Peyer's patch (tissue), 4 donors: ENCODE results near the gene PPP6R3. TPM values are rescaled to one million over a fixed set of nuclear protein-coding genes. Genes with fewer than 3 reads are reported as not detected.
A peak's percentile ranks its signal among the peaks of the same experiment; 100 is the strongest.
"Not testable (repeated sequence)": the region's sequence is repeated elsewhere in the genome, so short reads cannot be mapped to it uniquely, and the experiment has no call there.

Experiments
- DNase-seq, 3 donors: peaks; one replicate each; pipeline ENCODE4 v3.0.0-alpha.2; 2017 to 2019
- H3K27ac ChIP-seq, 4 donors: fragments of 200-600 bp; sonication (generic); one replicate each; pipeline ENCODE4 v1.5.1; 2016 to 2019
- H3K27me3 ChIP-seq, 2 donors: fragments of 200-600 bp; sonication (generic); one replicate each; pipeline ENCODE4 v1.5.1; 2019
- H3K36me3 ChIP-seq, 3 donors: fragments of 200-600 bp; sonication (generic); one replicate each; pipeline ENCODE4 v1.5.1; 2016 to 2019
- H3K4me1 ChIP-seq, 4 donors: fragments of 200-600 bp; sonication (generic); one replicate each; pipeline ENCODE4 v1.5.1; 2016 to 2019
- H3K4me3 ChIP-seq, 4 donors: fragments of 200-600 bp; sonication (generic); 1 replicate in 3 of 4; 2 replicates in 1 of 4; pipeline ENCODE4 v1.5.1; 2016 to 2019; ENCODE audit warnings: mild to moderate bottlenecking in 1 of 4
- H3K9me3 ChIP-seq, 4 donors: fragments of 200-600 bp; sonication (generic); one replicate each; pipeline ENCODE4 v1.5.1; 2016 to 2019; ENCODE audit warnings: mild to moderate bottlenecking in 1 of 4
- POLR2A ChIP-seq, 2 donors: fragments of 450-650 bp; IDR thresholded peaks; one replicate each; pipeline ENCODE4 v1.5.1; 2017; ENCODE audit warnings: antibody characterized with exemption in 2 of 2, mild to moderate bottlenecking in 2 of 2, moderate library complexity in 2 of 2
- total RNA-seq, 4 donors: library from RNA; depleted of rRNA; stranded (reverse); fragments of >200 nt; gene quantifications; one replicate each; pipeline ENCODE4 v1.1.0, GENCODE V29; 2016
- TF ChIP-seq, protein P1 (sequence below), 6 experiments: fragments of 450-650 bp in 4 of 6; fragments of 200-600 bp in 2 of 6; sonication (generic) in 1 of 6; IDR thresholded peaks; one replicate each; pipeline ENCODE4 v1.5.1; 2017 to 2019; ENCODE audit warnings: antibody characterized with exemption in 6 of 6, mild to moderate bottlenecking in 3 of 6, moderate library complexity in 1 of 6

The PPP6R3 gene
- total RNA-seq, 4 donors from 2014 or later, result 130 to 282 (median 156) TPM

DNA sequence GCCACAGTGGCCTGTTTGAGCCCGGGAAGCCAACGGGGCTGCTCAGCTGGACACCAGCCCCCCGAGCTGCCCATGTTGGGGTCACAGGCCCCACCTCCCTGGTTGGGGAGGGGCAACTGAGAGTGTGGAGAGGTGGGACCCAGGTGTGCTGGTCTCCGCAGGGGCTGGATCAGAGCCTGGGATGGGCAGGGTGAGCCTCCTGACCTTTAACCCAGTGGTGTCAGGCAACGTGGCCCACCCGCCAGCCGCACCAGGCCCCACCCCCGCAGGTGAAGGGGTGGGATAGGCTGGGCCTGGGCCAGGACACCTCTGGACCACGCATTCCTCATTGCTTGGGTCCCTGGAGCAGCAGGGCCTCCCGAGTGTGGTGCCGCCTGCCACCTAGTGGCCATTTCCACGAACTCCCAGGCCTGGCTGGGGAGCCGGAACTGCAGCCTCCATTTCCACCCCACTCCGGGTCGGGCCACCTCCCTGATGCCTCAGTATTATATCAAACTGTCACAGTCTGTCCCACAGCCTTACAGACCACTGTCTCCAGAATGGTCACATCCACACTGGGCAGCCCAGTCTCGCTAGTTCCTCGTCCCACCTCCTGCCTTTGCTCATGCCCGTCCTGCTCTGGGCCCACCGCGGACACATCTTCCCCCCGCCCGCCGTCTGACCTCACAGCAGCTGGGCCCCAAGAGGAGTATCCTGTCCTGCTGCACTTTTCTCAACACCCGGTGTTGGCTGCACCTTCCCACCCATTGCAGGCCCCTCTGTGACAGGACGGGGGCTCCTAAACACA, 13.3 kb upstream of the PPP6R3 start:
- Histone ChIP-seq H3K27ac (no peak overlapping the region), H3K4me1 (peaks cover 0 to 9% (median 2%) of the 10 kb centered on the region in 4 donors), H3K9me3 (no peaks in the 10 kb centered on the region), H3K4me3 (no peak overlapping the region), H3K36me3 (peaks cover 0 to 44% (median 0%) of the 10 kb centered on the region in 3 donors), H3K27me3 (no peaks in the 10 kb centered on the region)
- TF ChIP-seq, protein P1, sequence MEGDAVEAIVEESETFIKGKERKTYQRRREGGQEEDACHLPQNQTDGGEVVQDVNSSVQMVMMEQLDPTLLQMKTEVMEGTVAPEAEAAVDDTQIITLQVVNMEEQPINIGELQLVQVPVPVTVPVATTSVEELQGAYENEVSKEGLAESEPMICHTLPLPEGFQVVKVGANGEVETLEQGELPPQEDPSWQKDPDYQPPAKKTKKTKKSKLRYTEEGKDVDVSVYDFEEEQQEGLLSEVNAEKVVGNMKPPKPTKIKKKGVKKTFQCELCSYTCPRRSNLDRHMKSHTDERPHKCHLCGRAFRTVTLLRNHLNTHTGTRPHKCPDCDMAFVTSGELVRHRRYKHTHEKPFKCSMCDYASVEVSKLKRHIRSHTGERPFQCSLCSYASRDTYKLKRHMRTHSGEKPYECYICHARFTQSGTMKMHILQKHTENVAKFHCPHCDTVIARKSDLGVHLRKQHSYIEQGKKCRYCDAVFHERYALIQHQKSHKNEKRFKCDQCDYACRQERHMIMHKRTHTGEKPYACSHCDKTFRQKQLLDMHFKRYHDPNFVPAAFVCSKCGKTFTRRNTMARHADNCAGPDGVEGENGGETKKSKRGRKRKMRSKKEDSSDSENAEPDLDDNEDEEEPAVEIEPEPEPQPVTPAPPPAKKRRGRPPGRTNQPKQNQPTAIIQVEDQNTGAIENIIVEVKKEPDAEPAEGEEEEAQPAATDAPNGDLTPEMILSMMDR (IDR thresholded peaks at IDR 0.05), result peak; percentile 76 to 94 (median 92)
- TF ChIP-seq POLR2A (IDR thresholded peaks at IDR 0.05), result no peak
- peak; percentile 72 to 88 (median 86) for DNase-seq

DNA sequence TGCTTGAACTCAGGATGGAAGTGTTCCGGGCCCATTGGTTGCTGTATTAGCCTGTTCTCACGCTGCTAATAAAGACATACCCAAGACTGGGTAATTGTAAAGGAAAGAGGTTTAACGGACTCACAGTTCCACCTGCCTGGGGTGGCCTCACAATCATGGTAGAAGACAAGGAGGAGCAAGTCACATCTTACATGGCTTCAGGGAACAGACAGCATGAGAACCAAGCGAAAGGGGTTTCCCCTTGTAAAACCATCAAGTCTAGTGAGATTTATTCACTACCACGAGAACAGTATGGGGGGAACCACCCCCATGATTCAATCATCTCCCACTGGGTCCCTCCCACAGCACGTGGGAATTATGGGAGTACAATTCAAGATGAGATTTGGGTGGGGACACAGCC, 12.6 kb upstream of the PPP6R3 start:
- H3K9me3 ChIP-seq, DNase-seq, H3K27me3 ChIP-seq, H3K27ac ChIP-seq, H3K4me3 ChIP-seq, H3K4me1 ChIP-seq: not testable (repeated sequence)
- peaks cover 0 to 37% (median 0%) of the 10 kb centered on the region in 3 donors for H3K36me3 ChIP-seq

DNA sequence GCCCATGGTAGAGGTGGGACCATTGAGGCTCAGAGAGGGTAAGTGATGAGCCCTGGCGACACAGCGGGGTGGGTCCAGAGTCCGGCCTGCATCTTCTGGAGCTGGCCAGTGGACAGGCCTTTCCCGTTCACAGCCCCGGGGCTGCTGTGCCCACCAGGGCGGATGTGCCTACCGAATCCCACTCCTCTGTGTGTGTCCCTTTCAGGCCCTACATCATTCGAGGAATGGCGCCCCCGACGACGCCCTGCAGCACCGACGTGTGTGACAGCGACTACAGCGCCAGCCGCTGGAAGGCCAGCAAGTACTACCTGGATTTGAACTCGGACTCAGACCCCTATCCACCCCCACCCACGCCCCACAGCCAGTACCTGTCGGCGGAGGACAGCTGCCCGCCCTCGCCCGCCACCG, 11.9 kb upstream of the PPP6R3 start:
- Histone ChIP-seq H3K27me3 (no peaks in the 10 kb centered on the region), H3K36me3 (peaks cover 0 to 35% (median 0%) of the 10 kb centered on the region in 3 donors), H3K27ac (no peak overlapping the region), H3K4me1 (peaks cover 0 to 9% (median 2%) of the 10 kb centered on the region in 4 donors), H3K4me3 (no peak overlapping the region), H3K9me3 (no peaks in the 10 kb centered on the region)
- TF ChIP-seq POLR2A (IDR thresholded peaks at IDR 0.05), result no peak
- TF ChIP-seq, protein P1 (IDR thresholded peaks at IDR 0.05), result no peak
- DNase-seq, result peak in 1 of 3 donors; percentile 43

DNA sequence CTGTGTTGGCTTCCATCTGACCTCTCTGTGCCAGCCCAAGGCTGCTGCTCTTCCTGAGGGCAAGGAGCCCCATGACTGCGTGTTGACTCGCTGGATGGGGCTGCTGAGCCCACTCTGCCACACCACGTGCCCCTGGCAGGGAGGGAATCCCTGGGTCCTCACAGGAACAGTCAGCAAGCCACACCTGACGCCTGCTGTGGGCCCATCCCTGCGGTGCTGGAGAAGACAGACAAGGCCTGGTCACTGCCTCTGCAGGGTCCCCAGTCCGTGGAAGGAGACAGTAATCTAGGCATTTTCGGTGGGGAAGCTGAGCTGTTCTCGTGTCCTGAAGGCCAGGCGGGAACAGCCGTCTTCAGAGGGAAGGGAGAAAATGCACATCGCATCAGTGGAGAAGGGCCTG, 10.6 kb upstream of the PPP6R3 start:
- peaks cover 0 to 9% (median 2%) of the 10 kb centered on the region in 4 donors for H3K4me1 ChIP-seq
- H3K27me3 ChIP-seq, result no peaks in the 10 kb centered on the region
- no peaks in the 10 kb centered on the region for H3K9me3 ChIP-seq
- H3K4me3 ChIP-seq, result no peak overlapping the region
- H3K36me3 ChIP-seq, result peaks cover 0 to 29% (median 0%) of the 10 kb centered on the region in 3 donors
- no peak for TF ChIP-seq POLR2A (IDR thresholded peaks at IDR 0.05)
- TF ChIP-seq, protein P1 (IDR thresholded peaks at IDR 0.05), result no peak
- peak in 1 of 3 donors; percentile 32 for DNase-seq
- H3K27ac ChIP-seq, result no peak overlapping the region

DNA sequence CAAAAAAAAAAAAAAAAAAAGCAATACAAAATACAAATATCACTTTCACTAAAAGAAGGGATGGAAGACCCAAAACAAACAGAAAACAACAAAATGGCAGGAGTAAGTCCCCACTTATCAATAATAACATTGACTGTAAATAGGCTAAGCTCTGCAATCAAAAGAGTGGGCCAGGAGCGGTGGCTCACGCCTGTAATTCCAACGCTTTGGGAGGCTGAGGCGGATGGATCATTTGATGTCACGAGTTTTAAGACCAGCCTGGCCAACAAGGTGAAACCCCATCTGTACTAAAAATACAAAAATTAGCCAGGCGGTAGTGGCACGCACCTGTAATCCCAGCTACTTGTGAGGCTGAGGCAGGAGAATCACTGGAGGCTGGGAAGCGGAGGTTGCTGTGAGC, 9.8 kb upstream of the PPP6R3 start:
- Histone ChIP-seq H3K9me3 (no peaks in the 10 kb centered on the region), H3K4me1 (peaks cover 0 to 9% (median 2%) of the 10 kb centered on the region in 4 donors), H3K36me3 (peaks cover 0 to 29% (median 0%) of the 10 kb centered on the region in 3 donors), H3K27ac (no peak overlapping the region), H3K4me3 (no peak overlapping the region), H3K27me3 (no peaks in the 10 kb centered on the region)
- TF ChIP-seq, protein P1 (IDR thresholded peaks at IDR 0.05), result no peak
- TF ChIP-seq POLR2A (IDR thresholded peaks at IDR 0.05), result no peak
- DNase-seq, result peak in 1 of 3 donors; percentile 12

DNA sequence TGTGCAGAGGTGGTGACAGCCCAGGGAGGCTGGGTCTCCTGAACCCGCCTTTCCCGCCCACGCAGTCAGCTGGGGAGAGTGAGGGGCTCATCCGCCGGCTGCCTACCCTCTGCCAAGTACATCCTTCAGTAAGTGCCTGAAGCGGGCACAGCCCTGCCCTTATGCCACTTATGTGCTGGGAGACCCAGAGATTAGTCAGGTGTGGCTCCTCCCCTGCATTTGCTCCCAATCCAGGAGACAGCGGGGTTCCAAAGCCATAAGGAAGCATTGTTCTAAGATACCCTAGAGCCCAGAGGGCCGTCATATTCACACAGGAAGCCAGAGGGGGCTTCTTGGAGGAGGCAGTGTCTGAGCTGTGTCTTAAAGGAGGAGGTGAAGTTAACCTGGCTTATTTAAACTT, 5.8 kb upstream of the PPP6R3 start:
- no peak for TF ChIP-seq POLR2A (IDR thresholded peaks at IDR 0.05)
- TF ChIP-seq, protein P1 (IDR thresholded peaks at IDR 0.05), result no peak
- peak in 2 of 3 donors; percentile 46 to 49 for DNase-seq
- Histone ChIP-seq H3K36me3 (no peaks in the 10 kb centered on the region), H3K4me1 (peaks cover 0 to 4% (median 0%) of the 10 kb centered on the region in 4 donors), H3K27me3 (no peaks in the 10 kb centered on the region), H3K4me3 (no peak overlapping the region), H3K9me3 (no peaks in the 10 kb centered on the region), H3K27ac (no peak overlapping the region)
